ENCODE data around the gene C1orf198.

- TF ChIP-seq CTCF (conservative IDR thresholded peaks at IDR 0.05; ENCODE audit: low read depth, low read length) (no peak), MXI1 (IDR thresholded peaks at IDR 0.05; ENCODE audit: borderline replicate concordance, low read depth, low read length) (no peak), FOS (IDR thresholded peaks at IDR 0.05; ENCODE audit: low read depth, low read length) (no peak), ELK1 (IDR thresholded peaks at IDR 0.05; ENCODE audit: borderline replicate concordance, low read depth, low read length) (no peak)
Observed at GRCh38 chr1:230894664-230895063, 26.3 kb upstream of the C1orf198 start.

Data from IMR-90 (cell line).